ENCODE measurements around the gene XIRP2. TPM values are rescaled to one million over a fixed set of nuclear protein-coding genes. Genes with fewer than 3 reads are reported as not detected.
A peak's percentile ranks its signal among the peaks of the same experiment; 100 is the strongest.

XIRP2 gene
- total and polyA plus RNA-seq, 2 of the 8 experiments (the other 6 are each of a cell fraction or from before 2014, with no cell fraction given) = 0.11 TPM; not detected in 1

DNA sequence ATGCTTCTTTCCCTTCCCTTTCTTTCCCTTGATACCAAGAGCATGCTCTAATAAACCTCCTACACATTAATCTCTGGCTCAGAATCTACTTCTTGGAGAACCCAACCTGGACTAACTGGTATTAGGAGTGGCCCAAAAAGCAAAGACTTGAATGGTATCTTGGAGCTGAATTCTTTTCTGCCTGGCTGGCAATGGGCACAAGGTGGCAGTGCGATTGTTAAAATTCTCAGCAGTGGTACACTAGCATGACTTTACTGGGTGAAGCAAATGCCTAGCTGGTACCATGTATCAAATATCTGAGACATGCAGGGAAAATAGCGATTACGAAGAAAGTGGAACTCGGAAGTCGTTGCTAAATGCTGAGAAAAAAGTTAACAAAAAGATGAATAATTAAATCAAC is 376.1 kb downstream of the XIRP2 start:
- H3K18ac ChIP-seq (ENCODE audit: extremely low read depth, low read length) = peak overlapping the region; percentile 21; the same call in 1 of the 2 replicates
- H3K36me3 ChIP-seq (ENCODE audit: control insufficient read depth in 2 of 4, insufficient read depth in 4 of 4, low read length in 3 of 4) = peaks cover 0 to 4% (median 1%) of the 10 kb centered on the region in 4 experiments; a peak in 3 of 8 replicates
- H2BK15ac ChIP-seq (ENCODE audit: low read length) = no peak overlapping the region
- peak overlapping the region; percentile 68; the same call in 1 of the 2 replicates for H2BK20ac ChIP-seq (ENCODE audit: low read length)
- H4K5ac ChIP-seq (ENCODE audit: insufficient read length, low read depth, low read length) = no peak overlapping the region
- H2BK12ac ChIP-seq (ENCODE audit: low read depth, low read length) = no peak overlapping the region
- no peak overlapping the region for H3K9ac ChIP-seq (replicated peaks in 1 of 4; ENCODE audit: extremely low read depth in 1 of 4, low read depth in 3 of 4, low read length in 3 of 4)
- no peak overlapping the region for H3K4ac ChIP-seq (replicated peaks; ENCODE audit: insufficient read length, low read depth, low read length)
- H3K4me2 ChIP-seq (ENCODE audit: insufficient read depth in 1 of 2, low read depth in 2 of 2, low read length in 2 of 2) = no peak overlapping the region
- ChIA-PET POLR2A (ENCODE audit: partially characterized antibody) (interaction anchor here (0.7 kb wide), 1 partner anchor 24 kb away, joined by 3 read pairs; no protein-coding TSS in a partner anchor), CTCF (ENCODE audit: partially characterized antibody) (interaction anchor here (0.5 to 2.2 kb wide), 27 partner anchors 8 to 856 kb away, joined by 3 to 13 read pairs (median 4); no protein-coding TSS in a partner anchor)
- H3K27ac ChIP-seq (ENCODE audit: low read depth, low read length) = no peak overlapping the region
- peak; percentile 96 for FAIRE-seq
- no peak overlapping the region for H3K4me3 ChIP-seq (ENCODE audit: extremely low read depth in 1 of 4, insufficient read depth in 2 of 4, low read depth in 3 of 4, low read length in 4 of 4)
- peak overlapping the region; percentile 73 for H2AFZ ChIP-seq (ENCODE audit: low read length)
- no peak overlapping the region for H4K91ac ChIP-seq (replicated peaks; ENCODE audit: insufficient read length, low read length)
- no peak for TF ChIP-seq TCF12 (IDR thresholded peaks at IDR 0.05; ENCODE audit: low read depth, low read length)
- TF ChIP-seq, protein P1, sequence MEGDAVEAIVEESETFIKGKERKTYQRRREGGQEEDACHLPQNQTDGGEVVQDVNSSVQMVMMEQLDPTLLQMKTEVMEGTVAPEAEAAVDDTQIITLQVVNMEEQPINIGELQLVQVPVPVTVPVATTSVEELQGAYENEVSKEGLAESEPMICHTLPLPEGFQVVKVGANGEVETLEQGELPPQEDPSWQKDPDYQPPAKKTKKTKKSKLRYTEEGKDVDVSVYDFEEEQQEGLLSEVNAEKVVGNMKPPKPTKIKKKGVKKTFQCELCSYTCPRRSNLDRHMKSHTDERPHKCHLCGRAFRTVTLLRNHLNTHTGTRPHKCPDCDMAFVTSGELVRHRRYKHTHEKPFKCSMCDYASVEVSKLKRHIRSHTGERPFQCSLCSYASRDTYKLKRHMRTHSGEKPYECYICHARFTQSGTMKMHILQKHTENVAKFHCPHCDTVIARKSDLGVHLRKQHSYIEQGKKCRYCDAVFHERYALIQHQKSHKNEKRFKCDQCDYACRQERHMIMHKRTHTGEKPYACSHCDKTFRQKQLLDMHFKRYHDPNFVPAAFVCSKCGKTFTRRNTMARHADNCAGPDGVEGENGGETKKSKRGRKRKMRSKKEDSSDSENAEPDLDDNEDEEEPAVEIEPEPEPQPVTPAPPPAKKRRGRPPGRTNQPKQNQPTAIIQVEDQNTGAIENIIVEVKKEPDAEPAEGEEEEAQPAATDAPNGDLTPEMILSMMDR (IDR thresholded peaks at IDR 0.05; ENCODE audit: control extremely low read depth in 1 of 3, insufficient read depth in 1 of 3, low read depth in 1 of 3, low read length in 3 of 3) = peak; percentile 25 to 82 (median 74)
- peak; percentile 87 for TF ChIP-seq RAD21 (IDR thresholded peaks at IDR 0.05 in 1 of 2, conservative IDR thresholded peaks at IDR 0.05 in 1 of 2; ENCODE audit: low read depth in 2 of 2, low read length in 2 of 2)
- H3K23me2 ChIP-seq (ENCODE audit: low read depth, low read length) = no peaks in the 10 kb centered on the region
- H3K79me1 ChIP-seq (ENCODE audit: low read depth, low read length) = no peaks in the 10 kb centered on the region
- H4K8ac ChIP-seq (ENCODE audit: extremely low read depth, insufficient read depth, low read length) = no peak overlapping the region
- peaks cover 12 to 15% of the 10 kb centered on the region in 2 experiments for H3K9me3 ChIP-seq (ENCODE audit: insufficient read depth in 2 of 2, low read depth in 1 of 2, low read length in 1 of 2)
- 77% methylated on average over 5 of the region's 5 CpGs; no CpG with 5 or more reads in 1 of the 2 experiments for WGBS, 2 experiments (ENCODE audit: extremely low coverage in 1 of 2, insufficient coverage in 1 of 2, insufficient read length in 1 of 2, insufficient replicate concordance in 2 of 2, low coverage in 1 of 2, low lambda C conversion rate in 2 of 2, missing lambda C conversion rate in 1 of 2)
- H2AK5ac ChIP-seq (ENCODE audit: low read depth, low read length) = no peak overlapping the region
- H3K14ac ChIP-seq (ENCODE audit: insufficient read length) = no peak overlapping the region
- no peaks in the 10 kb centered on the region for H3K27me3 ChIP-seq (replicated peaks in 1 of 4; ENCODE audit: control insufficient read depth in 3 of 4, extremely low read depth in 1 of 4, insufficient read depth in 3 of 4, low read length in 3 of 4)
- H3K4me1 ChIP-seq (replicated peaks in 1 of 4; ENCODE audit: control insufficient read depth in 3 of 4, insufficient read depth in 4 of 4, low read length in 3 of 4) = no peaks in the 10 kb centered on the region
- H3K23ac ChIP-seq (ENCODE audit: insufficient read length) = no peak overlapping the region
- H3K79me2 ChIP-seq (ENCODE audit: control insufficient read depth in 1 of 2, insufficient read depth in 2 of 2, low read length in 2 of 2) = no peaks in the 10 kb centered on the region
- H2BK5ac ChIP-seq (ENCODE audit: low read depth, low read length) = no peak overlapping the region
- no peak for DNase-seq (ENCODE audit: low read depth in 1 of 2, low spot score in 2 of 2)
- no peak overlapping the region for H2BK120ac ChIP-seq (replicated peaks; ENCODE audit: low read depth, low read length)
- no peak overlapping the region for H3K56ac ChIP-seq (replicated peaks; ENCODE audit: insufficient read length, low read depth, low read length)
- H4K20me1 ChIP-seq (replicated peaks in 1 of 2; ENCODE audit: control insufficient read depth in 1 of 2, insufficient read depth in 2 of 2, low read length in 2 of 2) = no peaks in the 10 kb centered on the region

Data from H1 (cell line).